HCT116 (cell line): ENCODE measurements around the gene YLPM1.

Experiments
- ELF1 ChIP-seq: IDR thresholded peaks from 2 replicates; pipeline ENCODE4 v1.6.1; 2012; ENCODE audit warnings: low read depth, borderline replicate concordance
- EZH2 ChIP-seq: fragments of 200-600 bp; sonication (generic); IDR thresholded peaks from 2 replicates; pipeline ENCODE4 v1.6.1; 2017; ENCODE audit warnings: antibody characterized with exemption, mixed run types
- POLR2A ChIP-seq: IDR thresholded peaks from 2 replicates; pipeline ENCODE4 v1.7.0; 2011; ENCODE audit warnings: borderline replicate concordance; ENCODE audit not compliant: insufficient read depth, insufficient read length; ENCODE audit errors: extremely low read depth
- POLR2AphosphoS5 ChIP-seq: IDR thresholded peaks from 2 replicates; pipeline ENCODE4 v1.6.1; 2011; ENCODE audit warnings: mild to moderate bottlenecking, low read depth, low read length, moderate library complexity
- REST ChIP-seq: IDR thresholded peaks from 2 replicates; pipeline ENCODE4 v1.6.1; 2012; ENCODE audit warnings: low read depth
- SP1 ChIP-seq: IDR thresholded peaks from 2 replicates; pipeline ENCODE4 v1.6.1; 2012; ENCODE audit warnings: low read depth
- SRF ChIP-seq: IDR thresholded peaks from 2 replicates; pipeline ENCODE4 v1.6.1; 2012; ENCODE audit warnings: low read depth
- TCF7L2 ChIP-seq: IDR thresholded peaks from 2 replicates; pipeline ENCODE4 v1.7.0; 2011; ENCODE audit warnings: borderline replicate concordance, inconsistent platforms; ENCODE audit not compliant: insufficient read depth, insufficient read length; ENCODE audit errors: extremely low read depth
- TF ChIP-seq, protein P1 (sequence below), 3 experiments: fragments of 200-600 bp in 1 of 3; sonication (generic) in 1 of 3; IDR thresholded peaks in 2 of 3; conservative IDR thresholded peaks in 1 of 3; 2 replicates each; pipeline ENCODE4 v1.5.1; 2012 to 2017; ENCODE audit warnings: low read depth in 2 of 3, low read length in 2 of 3, antibody characterized with exemption in 1 of 3, borderline replicate concordance in 1 of 3, control low read depth in 1 of 3, mild to moderate bottlenecking in 1 of 3, mixed read lengths in 1 of 3, mixed run types in 1 of 3, moderate library complexity in 1 of 3; ENCODE audit not compliant: insufficient read depth in 1 of 3
- TF ChIP-seq, protein P2 (sequence below): IDR thresholded peaks from 2 replicates; pipeline ENCODE4 v1.6.1; 2012
- TF ChIP-seq, protein P3 (sequence below): IDR thresholded peaks from 2 replicates; pipeline ENCODE4 v1.6.1; 2012

GRCh38 chr14:74747237-74747636 lies 15.9 kb upstream of the YLPM1 start:
- TF ChIP-seq, protein P1, sequence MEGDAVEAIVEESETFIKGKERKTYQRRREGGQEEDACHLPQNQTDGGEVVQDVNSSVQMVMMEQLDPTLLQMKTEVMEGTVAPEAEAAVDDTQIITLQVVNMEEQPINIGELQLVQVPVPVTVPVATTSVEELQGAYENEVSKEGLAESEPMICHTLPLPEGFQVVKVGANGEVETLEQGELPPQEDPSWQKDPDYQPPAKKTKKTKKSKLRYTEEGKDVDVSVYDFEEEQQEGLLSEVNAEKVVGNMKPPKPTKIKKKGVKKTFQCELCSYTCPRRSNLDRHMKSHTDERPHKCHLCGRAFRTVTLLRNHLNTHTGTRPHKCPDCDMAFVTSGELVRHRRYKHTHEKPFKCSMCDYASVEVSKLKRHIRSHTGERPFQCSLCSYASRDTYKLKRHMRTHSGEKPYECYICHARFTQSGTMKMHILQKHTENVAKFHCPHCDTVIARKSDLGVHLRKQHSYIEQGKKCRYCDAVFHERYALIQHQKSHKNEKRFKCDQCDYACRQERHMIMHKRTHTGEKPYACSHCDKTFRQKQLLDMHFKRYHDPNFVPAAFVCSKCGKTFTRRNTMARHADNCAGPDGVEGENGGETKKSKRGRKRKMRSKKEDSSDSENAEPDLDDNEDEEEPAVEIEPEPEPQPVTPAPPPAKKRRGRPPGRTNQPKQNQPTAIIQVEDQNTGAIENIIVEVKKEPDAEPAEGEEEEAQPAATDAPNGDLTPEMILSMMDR (IDR thresholded peaks at IDR 0.05 in 2 of 3, conservative IDR thresholded peaks at IDR 0.05 in 1 of 3; ENCODE audit: borderline replicate concordance in 1 of 3, insufficient read depth in 1 of 3, low read depth in 2 of 3, low read length in 2 of 3): no peak
- TF ChIP-seq POLR2A (no peak), TCF7L2 (no peak), EZH2 (no peak), POLR2AphosphoS5 (no peak), REST (no peak), SRF (no peak), SP1 (no peak), ELF1 (no peak)
- TF ChIP-seq, protein P2, sequence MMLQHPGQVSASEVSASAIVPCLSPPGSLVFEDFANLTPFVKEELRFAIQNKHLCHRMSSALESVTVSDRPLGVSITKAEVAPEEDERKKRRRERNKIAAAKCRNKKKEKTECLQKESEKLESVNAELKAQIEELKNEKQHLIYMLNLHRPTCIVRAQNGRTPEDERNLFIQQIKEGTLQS: no peak
- TF ChIP-seq, protein P3, sequence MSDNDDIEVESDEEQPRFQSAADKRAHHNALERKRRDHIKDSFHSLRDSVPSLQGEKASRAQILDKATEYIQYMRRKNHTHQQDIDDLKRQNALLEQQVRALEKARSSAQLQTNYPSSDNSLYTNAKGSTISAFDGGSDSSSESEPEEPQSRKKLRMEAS: no peak
